Ishikawa (cell line): ENCODE measurements around the gene PDE2A.

Experiments
- CEBPB ChIP-seq: IDR thresholded peaks from 2 replicates; pipeline ENCODE4 v1.6.1; 2012
- EGR1 ChIP-seq: IDR thresholded peaks from 2 replicates; pipeline ENCODE4 v1.6.1; 2012
- YY1 ChIP-seq: IDR thresholded peaks from 2 replicates; pipeline ENCODE4 v1.6.1; 2012; ENCODE audit warnings: low read depth

DNA sequence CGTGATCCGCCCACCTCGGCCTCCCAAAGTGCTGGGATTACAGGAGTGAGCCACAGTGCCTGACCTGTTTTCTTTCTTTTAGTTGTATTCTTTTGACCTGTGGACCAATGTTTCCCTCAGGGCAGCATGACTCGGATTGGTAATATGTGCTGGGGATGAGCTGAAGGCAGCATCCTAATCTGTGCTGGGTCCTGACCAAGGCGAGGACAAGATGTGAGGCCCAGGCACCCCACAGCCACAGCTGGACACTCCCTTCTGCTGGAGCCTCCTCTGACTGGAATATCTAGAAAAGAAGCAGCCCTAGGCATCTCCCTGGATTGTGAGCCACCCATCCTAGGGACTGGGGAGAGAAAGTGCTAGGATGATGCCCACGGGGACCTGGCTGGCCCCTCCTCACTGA, 105.4 kb downstream of the PDE2A start:
- TF ChIP-seq EGR1 (no peak), CEBPB (no peak), YY1 (no peak)
